ENCODE results near the gene MYH11.
"Not testable (repeated sequence)": the region's sequence is repeated elsewhere in the genome, so short reads cannot be mapped to it uniquely, and the experiment has no call there.

Gene MYH11

DNA sequence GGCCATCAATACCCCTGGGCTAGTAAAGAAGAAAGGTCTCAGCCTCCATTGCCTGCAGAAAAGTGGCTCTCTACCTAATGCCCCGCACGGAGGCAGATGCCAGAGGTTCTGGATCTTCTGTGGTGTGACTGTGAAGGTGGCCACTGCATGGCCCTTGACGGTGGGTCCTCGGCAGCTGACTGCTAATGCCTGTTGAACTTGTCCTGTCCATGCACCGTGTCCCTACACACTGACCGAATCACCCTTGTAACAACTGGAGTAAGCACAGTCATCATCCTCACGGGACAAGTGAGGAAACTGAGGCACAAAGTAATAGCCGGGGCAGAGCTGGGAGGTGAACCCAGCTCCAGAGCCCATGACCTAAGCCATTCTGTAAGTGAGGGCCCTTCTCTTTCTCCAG is 48.8 kb downstream of the MYH11 start:
- no peak for DNase-seq

DNA sequence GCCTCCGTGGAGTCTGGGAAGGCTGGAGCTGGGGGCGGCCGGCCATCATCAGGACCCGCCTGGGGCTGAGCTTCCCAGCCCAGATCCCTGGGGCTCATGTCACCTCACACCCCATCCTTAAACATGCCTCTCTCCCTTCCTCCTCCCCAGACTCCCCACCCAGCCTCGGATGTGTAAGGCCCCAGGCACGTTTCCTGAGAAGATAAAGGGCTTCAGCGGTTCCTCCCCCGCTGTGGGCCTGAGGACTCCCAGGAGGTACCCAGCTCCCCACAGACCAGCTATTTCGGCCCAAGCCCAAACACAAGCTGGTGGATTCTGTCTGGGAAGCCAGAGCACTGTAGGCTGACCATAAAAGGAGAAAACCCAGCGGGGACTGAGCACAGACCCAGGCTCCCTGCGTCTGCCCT is 49.2 kb downstream of the MYH11 start:
- no peak for DNase-seq

DNA sequence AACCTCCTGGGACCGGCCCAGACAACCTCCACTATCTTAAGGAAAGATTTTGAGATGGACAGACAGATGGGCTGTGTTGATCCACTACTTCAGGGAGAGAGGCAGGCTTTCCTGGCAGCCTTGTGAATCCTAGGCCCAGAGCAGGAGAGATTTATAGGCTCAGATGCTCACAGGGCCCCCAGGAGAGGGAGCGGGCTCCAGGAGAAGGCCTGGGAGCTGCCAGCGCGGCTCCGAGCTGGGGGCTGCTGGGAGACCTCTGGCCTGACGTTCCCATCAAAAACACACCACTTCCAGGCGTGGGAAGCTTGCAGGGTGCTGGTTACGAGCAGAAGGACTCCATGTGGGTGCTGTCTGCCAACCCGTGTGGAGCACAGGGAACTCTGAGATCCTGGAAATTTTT is 53.2 kb downstream of the MYH11 start:
- no peak for DNase-seq

DNA sequence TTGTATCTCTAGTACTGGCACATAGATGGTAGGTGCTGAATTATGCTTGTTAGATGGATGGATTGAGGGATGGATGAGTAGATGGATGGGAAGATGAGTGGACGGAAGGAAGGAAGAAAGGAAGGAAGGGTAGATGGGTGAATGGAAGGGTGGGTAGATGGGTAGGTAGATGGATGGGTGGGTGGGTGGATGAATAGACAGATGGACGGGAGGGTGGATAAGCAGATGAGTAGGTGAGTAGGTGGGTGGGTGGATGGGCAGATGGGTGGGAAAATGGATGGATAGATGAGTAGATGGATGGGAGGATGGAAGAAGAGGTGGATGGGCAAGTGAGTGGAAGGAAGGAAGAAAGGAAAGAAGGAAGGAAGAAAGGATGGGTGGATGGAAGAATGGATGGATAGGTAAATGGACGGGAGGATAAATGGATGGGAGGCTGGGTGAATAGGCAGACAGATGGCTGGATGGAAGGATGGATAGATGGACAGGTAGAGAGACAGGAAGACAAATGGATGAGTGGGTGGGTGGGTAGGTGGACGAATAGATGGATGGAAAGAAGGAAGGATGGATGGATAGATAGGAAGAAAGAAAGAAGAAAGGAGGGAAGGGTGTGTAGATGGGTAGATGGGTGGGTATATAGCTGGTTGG is 56.9 kb downstream of the MYH11 start:
- DNase-seq = no peak

DNA sequence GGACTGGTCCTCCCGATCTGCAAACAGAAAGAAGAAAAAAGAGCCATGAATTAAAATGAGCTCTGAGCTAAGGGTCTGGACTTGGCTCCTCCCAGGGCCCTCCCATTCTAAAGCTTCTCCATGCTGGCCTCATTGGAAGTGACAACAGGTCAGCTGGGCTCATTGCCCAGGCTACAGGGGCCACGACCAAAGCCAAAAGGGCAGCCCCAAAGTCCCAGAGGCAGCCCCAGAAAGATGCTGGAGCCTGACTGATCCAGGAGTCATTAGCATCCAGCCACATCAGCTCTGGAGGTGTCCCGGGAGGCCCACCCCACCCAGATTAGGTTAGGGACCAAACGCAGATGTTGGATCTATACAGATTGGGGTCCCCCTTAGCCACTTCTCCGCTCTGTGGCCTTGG is 58.2 kb downstream of the MYH11 start:
- DNase-seq = no peak

DNA sequence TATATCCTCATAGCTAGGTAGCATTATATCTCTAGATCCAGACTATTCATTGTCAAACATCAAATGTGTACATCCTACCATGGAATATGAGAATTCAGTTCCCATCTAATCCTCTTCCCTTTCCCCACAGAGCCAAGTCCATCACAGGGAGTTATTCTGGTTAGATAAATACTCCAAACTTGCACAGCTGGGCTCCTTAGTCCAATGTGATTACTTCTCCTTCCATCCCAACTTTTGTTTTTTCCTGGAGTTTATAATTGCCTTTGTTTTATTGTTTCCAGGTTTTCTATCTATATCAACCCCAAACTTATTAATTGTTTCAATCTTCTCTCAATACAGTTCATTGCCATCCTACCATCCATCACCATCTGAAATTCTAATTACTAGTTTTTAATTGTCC is 59.9 kb downstream of the MYH11 start:
- no peak for DNase-seq

DNA sequence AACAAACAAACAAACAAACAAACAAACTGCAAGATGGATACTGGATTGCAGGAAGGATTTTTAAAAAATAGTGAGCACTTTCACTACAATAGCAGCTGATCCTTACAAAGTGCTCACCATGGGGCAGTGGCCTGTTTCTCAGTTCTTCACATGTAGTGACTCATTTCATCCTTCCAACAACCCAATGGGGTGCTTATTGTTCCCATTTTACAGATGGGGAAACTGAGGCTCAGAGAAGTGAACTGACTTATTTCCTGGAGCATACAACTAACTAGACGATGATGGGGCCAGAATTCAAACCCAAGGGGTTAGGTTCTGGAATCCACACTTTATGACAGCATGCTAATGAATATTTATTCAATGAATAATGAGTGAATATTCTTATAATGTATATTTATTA is 61.2 kb downstream of the MYH11 start:
- DNase-seq = no peak

DNA sequence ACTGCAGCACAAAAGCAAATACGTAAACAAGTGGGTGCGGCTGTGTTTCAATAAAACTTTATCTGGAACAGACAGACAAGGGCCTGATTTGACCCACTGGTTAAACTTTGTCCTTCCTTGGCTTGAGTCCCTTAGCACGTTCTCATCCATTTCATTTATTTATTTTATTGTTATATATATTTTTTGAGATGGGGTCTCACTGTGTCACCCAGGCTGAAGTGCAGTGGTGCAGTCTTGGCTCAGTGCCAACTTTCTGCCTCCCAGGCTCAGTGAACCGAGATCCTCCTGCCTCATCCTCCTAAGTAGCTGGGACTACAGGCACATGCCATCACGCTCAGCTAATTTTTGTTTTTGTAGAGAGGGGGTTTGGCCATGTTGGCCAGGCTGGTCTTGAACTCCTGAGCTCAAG is 64.3 kb downstream of the MYH11 start:
- no peak for DNase-seq

DNA sequence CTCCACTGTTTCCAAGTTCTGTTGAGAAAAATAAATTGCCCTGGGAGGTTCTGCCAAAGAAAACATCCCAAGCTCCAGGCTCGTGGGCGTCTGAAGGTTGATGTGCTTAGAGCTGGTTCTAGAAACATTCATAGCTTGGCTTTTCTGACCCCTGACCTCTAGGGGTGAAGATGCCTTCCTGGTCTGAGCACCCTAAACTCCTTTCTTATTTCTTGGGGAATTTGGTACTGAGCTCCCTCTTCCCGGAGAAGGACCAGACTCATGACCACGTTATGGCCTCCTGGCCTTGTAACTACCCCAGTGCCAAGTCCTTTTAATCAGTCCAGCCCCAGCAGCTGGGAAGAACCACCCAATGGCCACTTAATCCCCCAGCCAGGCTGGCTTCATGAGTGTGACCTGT is 66.4 kb downstream of the MYH11 start:
- DNase-seq = no peak

DNA sequence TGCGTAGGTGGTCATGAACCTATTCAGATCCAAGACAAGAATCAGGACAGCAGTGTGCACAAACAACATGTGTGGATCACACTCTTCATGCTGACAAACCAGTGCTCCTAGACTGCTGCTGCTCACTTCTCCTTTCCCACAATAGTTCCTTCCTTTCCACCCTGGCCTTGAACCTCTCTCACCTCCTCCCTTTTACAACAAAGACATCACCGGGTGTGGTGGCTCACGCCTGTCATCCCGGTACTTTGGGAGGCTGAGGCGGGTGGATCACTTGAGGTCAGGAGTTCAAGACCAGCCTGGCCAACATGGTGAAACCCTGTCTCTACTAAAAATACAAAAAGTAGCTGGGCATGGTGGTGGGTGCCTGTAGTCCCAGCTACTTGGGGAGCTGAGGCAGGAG is 67.0 kb downstream of the MYH11 start:
- DNase-seq = not testable (repeated sequence)

DNA sequence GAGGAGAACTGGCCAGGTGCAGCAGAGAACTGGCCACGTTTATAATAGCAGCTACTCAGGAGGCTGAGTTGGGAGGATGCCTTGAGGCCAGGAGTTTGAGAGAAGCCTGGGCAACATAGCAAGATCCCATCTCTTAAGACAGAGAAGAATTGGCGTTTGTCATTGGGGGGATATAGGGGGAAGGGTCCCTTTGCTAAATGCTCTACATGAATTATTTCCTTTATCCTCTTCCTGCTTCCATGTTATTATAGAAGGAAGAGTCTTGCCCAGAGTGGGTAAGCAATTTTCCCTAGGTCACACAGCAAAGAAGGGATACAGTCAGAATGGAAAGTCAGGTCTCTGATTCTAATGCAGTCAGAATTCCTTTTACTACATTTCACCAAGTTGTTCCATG is 68.0 kb downstream of the MYH11 start:
- no peak for DNase-seq

DNA sequence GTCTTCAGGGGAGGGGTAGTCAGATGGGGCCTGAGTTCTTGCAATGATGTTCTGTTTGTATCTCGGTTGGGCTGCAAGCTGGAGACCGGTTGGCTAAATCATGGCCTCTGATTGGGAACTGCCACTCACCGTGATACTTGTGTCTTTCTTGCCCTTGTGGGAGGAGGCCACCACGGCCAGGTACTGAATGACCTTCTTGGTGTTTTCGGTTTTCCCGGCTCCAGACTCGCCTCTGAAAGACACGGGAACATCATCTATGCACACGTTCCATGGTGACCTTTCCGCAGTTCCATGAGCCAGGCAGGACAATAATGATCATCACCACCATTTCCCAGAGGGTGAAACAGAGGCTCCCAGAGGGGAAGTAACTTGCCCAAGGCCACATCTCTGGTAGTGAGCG is 70.3 kb downstream of the MYH11 start:
- no peak for DNase-seq

DNA sequence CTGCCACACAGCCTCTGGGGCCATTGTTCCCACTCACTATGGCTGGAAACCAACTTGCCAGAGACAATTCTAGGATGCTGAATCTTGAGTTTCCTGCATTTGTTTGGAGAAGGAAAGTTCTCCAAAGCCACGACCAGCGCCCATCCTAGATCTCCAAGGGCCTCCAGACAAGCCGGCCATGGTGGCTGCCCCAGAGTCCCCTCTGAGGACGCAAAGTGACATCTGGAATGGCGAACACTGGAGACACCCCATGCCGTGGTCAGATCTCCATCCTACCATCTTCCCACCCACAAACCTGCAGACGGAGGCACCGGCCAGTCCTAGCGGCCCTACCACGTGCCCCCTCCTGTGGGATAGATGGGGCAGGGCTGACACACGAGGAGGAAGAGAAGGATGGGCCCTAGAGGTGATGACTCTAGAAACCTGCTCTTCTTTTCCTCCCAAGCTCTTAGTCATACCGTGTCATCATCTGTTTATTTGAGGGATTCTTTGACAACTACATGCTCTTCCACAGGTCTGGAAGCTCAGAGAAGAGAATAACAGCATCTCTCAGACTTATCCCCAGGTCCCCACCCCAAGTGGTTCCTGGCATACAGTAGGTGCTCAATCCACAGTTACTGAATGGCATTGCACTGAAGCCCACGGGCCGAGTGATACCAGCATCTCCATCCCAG is 71.3 kb downstream of the MYH11 start:
- no peak for DNase-seq

DNA sequence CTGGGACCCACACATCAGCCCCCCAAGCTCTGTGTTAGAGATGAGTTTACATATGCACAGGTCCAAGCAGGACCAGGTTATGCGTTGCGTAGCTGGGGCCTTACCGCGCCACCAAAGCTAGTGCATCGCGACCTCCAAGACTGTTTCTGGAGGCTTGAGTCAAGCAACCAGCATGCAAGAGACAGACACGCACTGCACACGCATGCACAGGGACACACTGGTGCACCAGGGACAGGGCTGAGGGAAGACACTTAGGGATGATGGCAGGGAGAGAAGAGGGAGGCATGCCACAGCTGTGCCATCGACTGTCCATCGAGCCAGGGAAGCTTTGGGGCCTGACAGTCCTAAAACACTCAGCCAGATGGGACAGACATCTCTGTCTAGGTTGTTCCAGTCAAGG is 72.8 kb downstream of the MYH11 start:
- no peak for DNase-seq

DNA sequence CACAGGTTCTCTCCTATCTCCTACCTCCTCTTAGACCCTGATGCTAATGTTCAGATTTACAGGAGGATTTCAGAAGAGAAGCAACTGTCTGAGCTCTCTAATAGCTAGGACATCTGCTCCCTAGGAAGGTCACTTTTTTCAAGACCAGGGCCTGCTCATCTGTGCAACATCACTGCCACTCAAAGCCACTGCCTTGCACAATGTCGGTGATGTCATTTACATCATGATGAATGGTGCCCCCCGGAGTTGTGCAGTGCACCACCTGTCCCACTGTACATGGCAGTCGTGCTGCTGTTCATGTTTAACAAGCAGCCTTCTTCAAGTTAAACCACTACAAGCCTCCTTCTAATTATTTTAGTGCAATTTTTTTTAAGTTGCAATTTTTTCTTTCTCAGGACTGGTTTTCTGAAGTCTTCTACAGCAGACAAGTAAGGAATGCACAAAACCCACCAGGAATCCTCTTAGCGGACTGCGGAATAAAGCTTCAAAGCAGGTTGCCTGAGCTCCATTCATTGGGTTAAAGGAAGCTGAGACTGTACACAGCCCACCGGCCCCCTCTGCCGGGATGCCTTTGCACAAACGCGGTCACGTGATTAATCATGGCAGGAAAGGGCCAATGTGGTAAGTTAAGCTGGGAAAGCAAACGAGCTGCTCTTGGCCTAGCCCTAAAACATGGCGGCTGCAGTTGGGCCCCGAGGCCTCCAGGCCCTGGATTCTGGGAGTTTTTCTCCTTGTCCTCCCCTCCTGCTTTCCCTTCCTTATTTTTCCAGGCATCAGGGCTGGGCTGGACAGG is 74.1 kb downstream of the MYH11 start:
- DNase-seq = no peak

DNA sequence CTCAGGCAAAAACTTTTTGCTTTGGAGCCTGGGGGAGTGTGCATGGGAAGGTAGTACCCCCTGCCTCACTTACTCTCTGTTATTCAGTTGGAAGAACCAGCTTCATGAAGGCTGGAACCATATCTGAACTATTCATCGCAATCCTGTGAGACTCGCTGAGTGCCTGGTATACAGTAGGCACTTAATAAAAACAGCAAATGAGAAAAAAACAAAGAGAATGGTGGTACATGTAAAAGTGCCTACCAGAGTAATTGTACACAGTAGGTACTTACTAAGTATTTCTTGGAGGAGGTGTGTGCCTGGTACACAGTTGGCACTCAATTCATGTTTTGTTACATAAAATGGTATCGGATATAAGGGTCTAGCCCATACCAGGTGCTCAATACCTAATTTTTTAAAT is 75.2 kb downstream of the MYH11 start:
- no peak for DNase-seq

DNA sequence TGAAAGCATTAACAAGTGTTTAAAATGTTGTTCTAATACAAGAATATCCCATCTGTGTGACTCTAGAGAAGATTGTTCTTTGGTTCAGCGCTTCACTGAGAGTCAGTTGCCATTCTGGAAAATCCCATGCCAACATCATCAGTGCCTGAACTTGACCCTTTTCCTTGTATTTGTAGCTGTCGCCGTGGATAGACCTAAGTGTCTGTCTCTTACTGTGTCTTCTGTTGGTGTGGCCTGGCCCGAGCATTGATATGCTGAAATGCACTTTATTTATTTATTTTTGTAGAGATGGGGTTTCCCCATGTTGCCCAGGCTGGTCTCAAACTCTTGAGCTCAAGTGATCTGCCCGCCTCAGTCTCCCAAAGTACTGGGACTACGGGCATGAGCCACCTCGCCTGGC is 76.0 kb downstream of the MYH11 start:
- no peak for DNase-seq

DNA sequence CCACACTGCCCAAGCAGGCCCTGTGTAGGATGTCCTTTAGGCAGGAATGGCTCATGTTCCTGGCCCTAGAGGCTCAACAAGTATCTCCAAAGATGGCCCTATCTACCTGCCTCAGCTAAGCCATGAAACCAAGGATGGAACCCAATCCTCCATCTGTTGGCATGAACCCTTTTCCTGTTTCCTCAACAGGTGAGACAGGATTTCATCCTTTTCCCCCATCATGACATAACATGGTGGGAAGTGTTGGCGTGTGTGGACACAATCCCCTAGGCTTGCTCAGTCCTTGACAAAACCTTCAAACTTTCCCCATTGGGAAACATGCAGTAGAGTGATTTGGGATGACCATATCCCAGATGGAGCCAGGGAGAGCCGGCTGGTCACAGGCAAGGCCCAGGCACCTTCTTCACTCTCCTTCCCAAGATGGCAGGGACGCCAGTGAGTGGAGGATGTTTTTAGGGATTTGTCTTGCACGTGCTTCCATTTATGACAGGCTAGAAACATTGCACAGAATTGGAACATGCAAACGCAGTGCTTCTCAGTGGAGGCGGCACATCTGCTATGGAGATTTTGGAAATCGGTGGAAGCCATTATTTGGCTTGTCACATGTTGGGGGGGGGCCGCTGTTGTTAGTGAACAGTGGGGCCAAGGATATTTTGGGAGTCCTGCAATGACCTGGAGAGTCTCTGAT is 77.0 kb downstream of the MYH11 start:
- no peak for DNase-seq

DNA sequence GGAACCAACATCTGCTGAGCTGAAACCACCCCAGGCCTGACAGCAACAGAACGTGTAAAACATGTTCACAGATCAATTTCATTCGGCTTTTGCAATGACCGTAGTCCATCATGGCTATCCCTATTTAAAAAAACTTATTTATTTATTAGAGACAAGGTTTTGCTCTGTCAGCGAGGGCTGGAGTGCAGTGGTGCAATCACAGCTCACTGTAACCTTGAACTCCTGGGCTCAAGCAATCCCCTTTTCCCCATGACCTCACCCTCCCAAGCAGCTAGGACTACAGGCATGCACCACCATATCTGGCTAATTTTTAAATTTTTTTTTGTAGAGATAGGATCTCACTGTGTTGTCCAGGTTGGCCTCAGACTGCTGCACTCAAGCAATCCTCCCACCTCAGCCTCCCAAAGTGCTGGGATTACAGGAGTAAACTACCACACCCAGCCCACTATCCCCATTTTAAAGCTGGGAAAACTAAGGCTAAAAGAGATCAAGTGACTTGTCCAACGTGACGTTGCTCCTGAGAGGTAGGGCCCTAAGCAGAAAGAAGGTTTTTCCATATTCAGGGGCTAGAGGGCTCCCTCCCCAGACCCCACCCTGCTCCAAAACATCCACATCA is 77.7 kb downstream of the MYH11 start:
- DNase-seq = no peak

DNA sequence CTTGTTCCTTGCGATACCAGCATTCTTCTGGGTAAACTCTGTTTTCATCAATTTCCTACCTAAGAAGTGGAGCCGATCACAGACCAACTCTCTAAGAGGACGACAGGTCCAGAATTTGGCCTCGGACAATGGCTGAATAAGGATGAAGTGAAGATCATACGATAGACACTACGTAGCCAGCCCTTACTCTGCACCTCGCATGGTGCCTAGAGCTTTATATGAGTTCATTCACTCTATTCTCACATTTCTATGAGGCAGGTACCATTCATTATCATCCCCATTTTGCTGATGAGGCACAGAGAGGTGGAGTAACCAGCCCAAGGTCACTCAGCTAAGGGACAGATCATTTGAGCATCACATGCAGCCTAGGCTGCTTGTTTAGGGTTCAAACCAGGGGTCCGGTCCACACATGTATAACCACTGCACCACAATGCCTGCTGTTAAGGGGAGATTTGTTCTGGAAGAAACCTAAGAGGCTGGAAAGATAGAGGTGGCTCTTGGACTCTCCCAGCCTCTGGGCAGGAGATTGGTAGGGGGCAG is 78.6 kb downstream of the MYH11 start:
- no peak for DNase-seq

DNA sequence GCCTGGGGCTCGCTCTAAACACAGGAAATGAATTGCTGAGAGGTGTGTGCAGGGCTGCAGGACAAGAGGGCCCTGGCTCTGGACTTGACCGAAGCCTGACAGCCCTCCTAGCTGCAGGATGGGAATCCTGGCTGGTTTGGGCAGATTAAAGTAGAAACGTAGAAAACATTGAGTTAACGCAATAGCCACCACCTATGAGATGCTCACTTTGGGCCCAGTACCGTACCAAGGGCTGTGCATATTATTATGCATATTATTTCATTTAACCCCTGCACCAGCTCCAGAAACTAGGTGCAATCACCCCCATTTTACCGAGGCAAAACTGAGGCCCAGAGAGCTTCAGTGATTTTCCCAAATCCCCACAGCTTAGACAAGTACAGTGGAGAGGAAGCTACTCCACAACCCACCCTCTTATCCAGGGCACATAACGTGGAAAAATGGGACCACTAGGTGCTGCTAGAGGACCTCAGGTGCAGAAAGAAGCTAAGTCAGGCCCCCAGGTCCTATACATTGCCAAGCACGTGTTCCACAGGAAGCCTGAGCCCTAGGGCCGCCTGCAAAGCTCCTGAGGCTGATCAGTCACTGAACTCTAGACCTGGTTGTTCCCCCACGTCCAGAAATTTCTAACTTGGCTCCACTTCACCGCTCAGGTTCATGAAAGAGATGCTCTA is 79.2 kb downstream of the MYH11 start:
- DNase-seq = peak in 1 of 5 experiments; percentile 31

DNA sequence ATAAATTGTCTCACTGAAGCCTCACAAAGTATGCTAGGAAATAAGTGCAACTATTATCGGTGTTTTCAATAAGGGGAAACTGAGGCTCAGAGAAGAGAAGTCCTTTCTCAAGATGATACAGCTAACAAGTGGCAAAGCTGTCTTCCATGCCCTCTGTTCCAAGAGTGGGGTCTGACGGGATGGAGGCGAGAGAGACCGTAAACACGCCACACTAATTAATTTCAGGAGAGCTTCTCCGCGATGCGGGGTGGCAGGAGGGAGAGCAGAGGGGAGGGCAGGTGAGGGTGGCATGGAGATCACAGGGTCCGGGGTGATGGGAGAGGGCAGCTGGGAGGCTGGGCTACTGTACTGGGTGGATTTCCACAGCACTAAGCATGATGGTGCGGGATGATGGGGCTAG is 80.3 kb downstream of the MYH11 start:
- no peak for DNase-seq
